ENCODE data around the gene DNAH14. TPM values are rescaled to one million over a fixed set of nuclear protein-coding genes. Genes with fewer than 3 reads are reported as not detected.
A peak's percentile ranks its signal among the peaks of the same experiment; 100 is the strongest.

DNAH14 gene
- total RNA-seq, 4 donors from 2014 or later, result 9.5 to 32.4 (median 14.8) TPM

DNA sequence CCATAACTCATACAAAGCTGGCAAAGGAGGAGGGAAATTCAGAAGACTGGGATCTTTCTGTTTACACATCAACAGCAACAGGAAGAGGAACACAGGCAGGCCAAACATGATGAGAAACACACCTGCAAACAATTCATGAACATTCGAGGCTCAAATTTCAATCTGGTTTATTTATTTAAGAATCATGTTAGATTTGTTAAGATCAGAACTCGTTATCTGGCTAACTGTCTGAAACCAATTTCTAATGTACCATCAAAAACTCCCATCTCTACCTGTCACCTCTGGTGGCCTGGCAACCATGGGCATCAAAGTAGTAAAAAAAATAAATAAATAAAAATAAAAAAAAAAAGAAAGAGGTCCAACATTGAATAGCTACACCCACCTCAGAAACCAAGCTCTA is 488.6 kb downstream of the DNAH14 start:
- Histone ChIP-seq H3K27ac (no peak overlapping the region), H3K4me1 (peaks cover 8 to 66% (median 9%) of the 10 kb centered on the region in 3 donors), H3K4me3 (no peak overlapping the region), H3K27me3 (no peaks in the 10 kb centered on the region), H3K9me3 (no peaks in the 10 kb centered on the region), H3K36me3 (peaks cover 12 to 86% of the 10 kb centered on the region in 2 donors)
- WGBS, 2 donors (ENCODE audit: low coverage in 1 of 2), result 64 to 79% methylated on average over 2 of the region's 2 CpGs
- no peak for ATAC-seq
- no peak for TF ChIP-seq POLR2A (IDR thresholded peaks at IDR 0.05)
- TF ChIP-seq, protein P1, sequence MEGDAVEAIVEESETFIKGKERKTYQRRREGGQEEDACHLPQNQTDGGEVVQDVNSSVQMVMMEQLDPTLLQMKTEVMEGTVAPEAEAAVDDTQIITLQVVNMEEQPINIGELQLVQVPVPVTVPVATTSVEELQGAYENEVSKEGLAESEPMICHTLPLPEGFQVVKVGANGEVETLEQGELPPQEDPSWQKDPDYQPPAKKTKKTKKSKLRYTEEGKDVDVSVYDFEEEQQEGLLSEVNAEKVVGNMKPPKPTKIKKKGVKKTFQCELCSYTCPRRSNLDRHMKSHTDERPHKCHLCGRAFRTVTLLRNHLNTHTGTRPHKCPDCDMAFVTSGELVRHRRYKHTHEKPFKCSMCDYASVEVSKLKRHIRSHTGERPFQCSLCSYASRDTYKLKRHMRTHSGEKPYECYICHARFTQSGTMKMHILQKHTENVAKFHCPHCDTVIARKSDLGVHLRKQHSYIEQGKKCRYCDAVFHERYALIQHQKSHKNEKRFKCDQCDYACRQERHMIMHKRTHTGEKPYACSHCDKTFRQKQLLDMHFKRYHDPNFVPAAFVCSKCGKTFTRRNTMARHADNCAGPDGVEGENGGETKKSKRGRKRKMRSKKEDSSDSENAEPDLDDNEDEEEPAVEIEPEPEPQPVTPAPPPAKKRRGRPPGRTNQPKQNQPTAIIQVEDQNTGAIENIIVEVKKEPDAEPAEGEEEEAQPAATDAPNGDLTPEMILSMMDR (IDR thresholded peaks at IDR 0.05), result no peak
- TF ChIP-seq EP300 (IDR thresholded peaks at IDR 0.05), result no peak
- TF ChIP-seq POLR2AphosphoS5 (IDR thresholded peaks at IDR 0.05), result no peak

DNA sequence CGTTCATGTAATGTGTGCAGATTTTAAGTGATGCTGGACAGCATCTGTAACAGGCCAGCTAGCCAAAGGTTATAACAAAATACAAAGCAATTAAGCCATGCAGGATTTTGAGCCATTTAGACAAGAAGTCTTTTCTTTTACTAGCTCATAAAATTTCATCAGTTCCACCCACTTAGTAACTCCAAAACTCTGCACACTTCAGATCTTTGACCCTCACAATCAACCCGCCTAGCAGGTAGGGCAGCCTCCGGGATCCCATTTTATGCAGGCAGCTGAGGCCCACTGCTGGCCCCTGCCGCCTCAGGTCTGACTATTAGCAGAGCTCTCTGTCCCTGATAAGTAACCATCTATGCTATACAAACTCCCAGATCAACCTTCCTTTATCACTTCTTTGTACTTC is 489.1 kb downstream of the DNAH14 start:
- TF ChIP-seq EP300 (IDR thresholded peaks at IDR 0.05) (no peak), POLR2AphosphoS5 (IDR thresholded peaks at IDR 0.05) (no peak), POLR2A (IDR thresholded peaks at IDR 0.05) (no peak)
- TF ChIP-seq, protein P1 (IDR thresholded peaks at IDR 0.05), result no peak
- no peaks in the 10 kb centered on the region for H3K27me3 ChIP-seq
- no peak overlapping the region for H3K27ac ChIP-seq
- H3K9me3 ChIP-seq, result no peaks in the 10 kb centered on the region
- 82 to 88% methylated on average over 4 of the region's 4 CpGs for WGBS, 2 donors (ENCODE audit: low coverage in 1 of 2)
- ATAC-seq, result no peak
- no peak overlapping the region for H3K4me3 ChIP-seq
- H3K36me3 ChIP-seq, result peaks cover 12 to 83% of the 10 kb centered on the region in 2 donors
- H3K4me1 ChIP-seq, result peaks cover 12 to 67% (median 13%) of the 10 kb centered on the region in 3 donors

DNA sequence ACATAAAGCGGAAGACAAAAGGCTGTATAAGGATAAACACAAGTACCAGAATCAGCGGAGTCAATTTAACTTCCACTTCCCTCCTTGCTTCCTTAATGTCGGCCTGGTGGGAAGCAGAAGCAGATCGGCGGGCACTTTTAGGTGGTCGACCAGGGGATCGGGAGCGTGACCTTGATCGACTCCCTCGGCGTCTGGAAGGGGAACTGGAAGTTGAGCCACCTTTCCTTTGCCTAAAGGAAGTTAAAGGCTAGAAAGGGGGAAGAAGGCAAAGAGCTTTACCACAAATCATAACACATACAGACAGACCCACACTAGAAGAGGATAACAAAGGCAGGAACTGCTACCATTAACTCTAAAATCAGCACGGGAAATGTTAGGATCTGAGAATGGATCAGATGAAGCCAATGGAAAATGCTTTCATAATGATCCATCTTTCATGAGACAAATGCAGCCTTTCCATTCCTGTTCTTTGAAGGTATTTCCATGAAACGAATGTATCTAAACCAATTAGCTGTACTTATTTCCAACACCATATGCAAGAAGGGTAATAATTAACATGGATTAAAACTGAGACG is 492.6 kb downstream of the DNAH14 start:
- H3K4me1 ChIP-seq, result peaks cover 11 to 80% (median 29%) of the 10 kb centered on the region in 3 donors
- TF ChIP-seq POLR2A (IDR thresholded peaks at IDR 0.05), result no peak
- TF ChIP-seq POLR2AphosphoS5 (IDR thresholded peaks at IDR 0.05), result no peak
- no peak for TF ChIP-seq EP300 (IDR thresholded peaks at IDR 0.05)
- TF ChIP-seq, protein P1 (IDR thresholded peaks at IDR 0.05), result no peak
- peak overlapping the region; percentile 16 to 99 (median 60) for H3K27ac ChIP-seq
- ATAC-seq, result no peak
- H3K36me3 ChIP-seq, result peaks cover 6 to 49% of the 10 kb centered on the region in 2 donors
- no peaks in the 10 kb centered on the region for H3K27me3 ChIP-seq
- no peaks in the 10 kb centered on the region for H3K9me3 ChIP-seq
- 23 to 38% methylated on average over 7 to 14 of the region's 14 CpGs for WGBS, 2 donors (ENCODE audit: low coverage in 1 of 2)
- H3K4me3 ChIP-seq, result no peak overlapping the region

DNA sequence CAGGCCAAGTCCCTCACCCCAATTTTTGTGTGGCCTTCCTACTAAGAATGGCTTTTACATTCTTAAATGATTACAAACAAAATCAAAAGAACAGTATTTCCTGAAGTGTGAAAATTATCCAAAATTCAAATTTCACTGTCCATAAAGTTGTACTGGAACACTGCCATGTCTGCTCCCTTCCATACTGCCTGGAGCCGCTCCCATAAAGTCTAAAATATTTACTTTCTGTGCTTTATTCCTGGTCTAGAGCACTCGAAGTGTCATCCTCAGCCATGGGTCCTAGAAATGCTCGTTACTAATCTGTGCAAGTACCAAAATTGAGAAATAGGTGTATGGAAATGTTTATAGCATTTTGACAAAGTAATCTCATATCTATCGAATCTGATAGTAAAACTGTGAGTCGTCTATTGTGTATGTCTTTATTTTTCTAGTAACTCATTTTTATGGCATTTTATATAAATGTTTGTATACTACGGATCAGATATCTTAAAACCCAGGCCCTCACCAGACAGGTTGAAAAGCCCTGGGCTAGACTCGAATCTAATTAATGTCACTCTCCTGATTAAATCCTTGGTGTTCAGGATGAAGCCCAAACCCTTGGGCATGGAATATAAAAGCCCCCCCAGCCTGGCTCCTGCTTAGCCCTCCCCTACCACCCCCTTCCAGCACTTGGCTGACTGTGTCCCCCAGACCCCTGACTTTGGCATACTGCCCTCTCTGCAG is 493.5 kb downstream of the DNAH14 start:
- Histone ChIP-seq H3K27ac (peak overlapping the region; percentile 20 to 99 (median 60)), H3K4me1 (peaks cover 10 to 71% (median 29%) of the 10 kb centered on the region in 3 donors), H3K4me3 (peak overlapping the region in 1 of 2 donors; percentile 5), H3K9me3 (no peaks in the 10 kb centered on the region), H3K36me3 (peaks cover 4 to 41% of the 10 kb centered on the region in 2 donors), H3K27me3 (no peaks in the 10 kb centered on the region)
- no peak for TF ChIP-seq EP300 (IDR thresholded peaks at IDR 0.05)
- no peak for TF ChIP-seq POLR2AphosphoS5 (IDR thresholded peaks at IDR 0.05)
- TF ChIP-seq POLR2A (IDR thresholded peaks at IDR 0.05), result no peak
- TF ChIP-seq, protein P1 (IDR thresholded peaks at IDR 0.05), result no peak
- ATAC-seq, result no peak
- WGBS, 2 donors (ENCODE audit: low coverage in 1 of 2), result 34 to 35% methylated on average over 7 of the region's 7 CpGs

DNA sequence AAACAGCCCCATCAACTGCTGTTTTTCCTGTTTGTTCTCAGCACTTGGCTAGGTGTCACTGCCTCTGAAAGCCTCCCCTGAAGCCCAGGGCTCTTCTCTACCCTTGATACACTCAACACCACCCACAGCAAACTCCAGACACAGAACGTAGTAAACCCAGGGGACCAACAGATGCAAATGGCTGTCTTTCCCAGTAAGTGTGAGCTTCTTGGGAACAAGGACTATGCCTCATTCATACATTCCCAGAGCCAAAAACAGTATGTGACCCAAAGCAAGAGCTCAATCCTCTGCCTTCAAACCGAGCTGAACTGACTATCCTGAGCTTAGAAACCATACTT is 494.0 kb downstream of the DNAH14 start:
- Histone ChIP-seq H3K27ac (peak overlapping the region; percentile 20 to 99 (median 60)), H3K4me3 (peak overlapping the region in 1 of 2 donors; percentile 5), H3K36me3 (peaks cover 4 to 36% of the 10 kb centered on the region in 2 donors), H3K9me3 (no peaks in the 10 kb centered on the region), H3K4me1 (peaks cover 10 to 69% (median 29%) of the 10 kb centered on the region in 3 donors), H3K27me3 (no peaks in the 10 kb centered on the region)
- 13 to 43% methylated on average over 2 of the region's 2 CpGs for WGBS, 2 donors (ENCODE audit: low coverage in 1 of 2)
- ATAC-seq, result no peak
- no peak for TF ChIP-seq POLR2AphosphoS5 (IDR thresholded peaks at IDR 0.05)
- TF ChIP-seq, protein P1 (IDR thresholded peaks at IDR 0.05), result no peak
- no peak for TF ChIP-seq POLR2A (IDR thresholded peaks at IDR 0.05)
- no peak for TF ChIP-seq EP300 (IDR thresholded peaks at IDR 0.05)
